Measurements from ENCODE around the gene NTSR1.

DNA sequence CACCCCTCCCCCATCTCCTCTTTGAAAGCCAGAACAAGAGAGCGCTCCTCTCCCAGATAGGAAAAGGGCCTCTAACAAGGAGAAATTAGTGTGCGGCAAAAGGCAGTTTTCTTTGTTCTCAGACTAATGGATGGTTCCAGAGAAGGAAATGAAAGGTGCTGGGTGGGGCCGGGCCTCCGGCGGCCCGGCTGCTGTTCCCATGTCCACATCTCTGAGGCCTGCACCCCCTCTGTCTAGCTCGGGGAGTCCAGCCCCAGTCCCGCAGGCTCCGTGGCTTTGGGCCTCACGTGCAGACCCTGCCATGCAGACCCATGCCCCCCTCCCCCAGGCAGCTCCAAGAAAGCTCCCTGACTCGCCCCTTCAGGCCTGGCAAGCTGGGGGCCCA lies 51.8 kb downstream of the NTSR1 start:
- TF ChIP-seq CTCF (IDR thresholded peaks at IDR 0.05; ENCODE audit: poor library complexity, severe bottlenecking) = no peak
- TF ChIP-seq TAF1 (IDR thresholded peaks at IDR 0.05; ENCODE audit: low read depth) = no peak

All from neural cell (in vitro differentiated cells).